RPMI7951 (cell line): ENCODE measurements around the gene ACP6. TPM values are rescaled to one million over a fixed set of nuclear protein-coding genes. Genes with fewer than 3 reads are reported as not detected.
"Not testable (repeated sequence)": the region's sequence is repeated elsewhere in the genome, so short reads cannot be mapped to it uniquely, and the experiment has no call there.

ENCODE experiments used
- DNase-seq: peaks from one replicate; pipeline ENCODE4 v3.0.0-alpha.2; 2012; ENCODE audit warnings: low read depth
- total RNA-seq: library from RNA; depleted of rRNA; stranded (reverse); fragments of >200 nt; shearing (Covaris generic); gene quantifications from 2 replicates; pipeline ENCODE4 v1.2.3, GENCODE V29; 2014; rRNA removed

ACP6 gene
- total RNA-seq = 5.7 and 7.9 TPM in 2 replicates

GRCh38 chr1:147670319-147671001 lies at the start of gene ACP6:
ACP6 (minus strand) TSS chr1:147670524; CDS start chr1:147670048, 476 bp downstream.
- peak; percentile 90 for DNase-seq

DNA sequence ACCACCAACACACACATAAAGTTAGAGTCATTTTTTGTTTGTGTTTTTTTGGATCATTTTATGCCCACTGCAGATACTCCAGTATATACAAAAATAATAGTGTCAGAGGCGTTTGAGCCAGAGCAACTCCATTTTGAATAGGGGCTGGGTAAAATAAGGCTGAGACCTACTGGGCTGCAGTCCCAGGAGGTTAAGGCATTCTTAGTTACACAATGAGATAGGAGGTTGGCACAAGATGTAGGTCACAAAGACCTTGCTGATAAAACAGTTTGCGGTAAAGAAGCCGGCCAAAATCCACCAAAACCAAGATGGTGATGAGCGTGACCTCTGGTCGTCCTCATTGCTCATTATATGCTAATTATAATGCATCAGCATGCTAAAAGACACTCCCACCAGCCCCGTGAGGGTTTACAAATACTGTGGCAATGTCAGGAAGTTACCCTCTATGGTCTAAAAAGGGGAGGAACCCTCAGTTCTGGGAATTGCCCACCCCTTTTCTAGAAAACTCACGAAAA lies 49.4 kb upstream of the ACP6 start:
- no peak for DNase-seq

- DNase-seq = no peak
These were observed 48.8 kb upstream of the ACP6 start for GRCh38 chr1:147719029-147719698.

GRCh38 chr1:147717706-147718097 lies 47.4 kb upstream of the ACP6 start:
- no peak for DNase-seq

DNA sequence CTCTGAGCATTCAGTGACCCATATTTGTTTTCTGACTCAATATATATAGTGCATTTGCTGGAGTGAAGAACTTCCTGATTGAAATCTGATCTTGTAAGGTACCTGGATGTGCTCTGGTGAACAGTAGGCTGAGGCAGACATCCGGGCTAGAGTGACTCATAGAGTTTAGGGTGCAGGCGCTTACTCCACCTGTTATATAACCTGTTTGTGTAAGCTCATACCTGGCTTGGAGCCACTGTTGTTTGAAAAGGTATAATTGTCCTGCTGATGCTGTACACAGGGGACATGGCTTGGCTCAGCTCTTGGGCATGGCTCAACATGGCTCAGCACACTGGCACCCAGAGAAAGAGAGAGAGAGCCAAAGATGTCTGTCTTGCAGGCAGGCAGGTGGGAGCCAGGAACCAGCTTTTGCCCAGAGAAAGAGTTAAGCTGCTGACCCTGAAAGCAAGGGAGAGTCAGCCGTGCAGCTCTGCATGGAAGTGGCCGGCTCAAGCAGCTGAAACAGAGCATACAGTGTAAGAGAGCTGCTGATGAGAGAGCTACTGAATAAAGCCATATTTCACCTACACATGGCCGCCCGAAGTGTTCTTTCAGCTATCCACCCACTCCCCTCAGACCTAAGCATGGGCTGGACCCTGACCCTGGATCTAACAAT lies 46.9 kb upstream of the ACP6 start:
- no peak for DNase-seq

DNA sequence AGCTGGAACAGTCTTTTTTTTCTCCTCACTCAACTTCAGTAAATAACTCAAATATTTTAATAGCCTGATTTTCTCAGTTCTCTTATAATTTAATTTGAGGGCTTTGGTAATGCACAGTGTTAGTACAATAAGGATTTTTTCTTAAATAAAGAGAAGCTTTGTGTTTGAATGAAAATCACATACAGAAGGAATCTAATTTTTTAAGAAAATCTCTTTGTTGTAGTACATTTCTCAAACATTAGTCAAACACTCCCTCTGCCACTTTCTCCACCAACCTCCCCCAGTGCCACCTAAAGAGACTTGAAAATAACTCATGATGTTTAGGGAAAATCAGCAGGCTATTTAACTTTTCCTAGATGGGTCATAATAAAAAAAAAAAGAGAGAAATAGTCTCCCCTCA lies 42.3 kb upstream of the ACP6 start:
- no peak for DNase-seq

DNA sequence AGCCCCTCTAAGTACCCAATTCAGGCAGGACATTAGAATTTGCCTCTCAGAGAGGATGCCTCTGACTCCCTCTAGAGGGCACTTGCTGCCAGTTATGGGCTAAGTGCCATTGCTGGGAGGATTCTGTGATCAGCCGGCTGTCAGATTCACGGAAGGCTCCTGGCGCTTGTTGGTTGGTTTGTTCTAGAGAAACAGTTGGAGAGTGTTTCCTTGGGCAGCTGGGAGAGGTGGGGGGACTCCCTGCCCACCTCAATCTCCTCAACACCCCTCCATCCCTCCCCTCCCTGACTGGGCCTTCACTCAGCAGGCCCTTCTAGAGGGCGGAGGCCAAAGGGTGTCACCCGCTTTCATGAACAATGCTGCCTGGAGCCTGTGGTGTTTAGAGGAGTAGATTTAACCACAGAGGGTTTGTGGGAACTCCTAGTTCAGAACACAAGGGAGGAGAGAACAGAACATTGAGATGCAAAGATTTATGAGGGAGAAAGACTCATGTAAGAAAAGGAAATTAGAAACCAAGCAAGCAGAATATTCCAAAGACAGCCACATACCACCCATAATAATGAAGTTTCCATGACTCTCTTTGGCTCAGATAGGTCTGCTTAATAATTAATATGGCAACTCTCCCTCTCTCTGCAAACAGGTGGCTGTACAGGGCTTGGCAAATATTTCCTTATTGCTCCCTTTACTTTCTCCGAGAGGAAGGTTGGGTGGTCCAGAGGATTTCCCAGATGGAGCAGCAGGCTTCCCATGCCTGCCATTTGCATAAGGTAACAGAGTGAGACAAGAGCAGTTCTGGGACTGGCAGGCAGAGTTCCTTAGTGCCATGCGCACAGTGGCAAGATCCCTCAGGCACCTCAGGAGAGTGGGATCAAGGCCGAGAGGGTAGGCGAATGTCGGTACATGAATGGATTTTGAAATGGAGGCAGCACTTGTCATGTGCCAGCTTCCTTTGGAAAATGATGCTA lies 30.0 kb upstream of the ACP6 start:
- peak; percentile 60 for DNase-seq

- no peak for DNase-seq
These were observed 29.3 kb upstream of the ACP6 start for GRCh38 chr1:147699686-147700041.

DNA sequence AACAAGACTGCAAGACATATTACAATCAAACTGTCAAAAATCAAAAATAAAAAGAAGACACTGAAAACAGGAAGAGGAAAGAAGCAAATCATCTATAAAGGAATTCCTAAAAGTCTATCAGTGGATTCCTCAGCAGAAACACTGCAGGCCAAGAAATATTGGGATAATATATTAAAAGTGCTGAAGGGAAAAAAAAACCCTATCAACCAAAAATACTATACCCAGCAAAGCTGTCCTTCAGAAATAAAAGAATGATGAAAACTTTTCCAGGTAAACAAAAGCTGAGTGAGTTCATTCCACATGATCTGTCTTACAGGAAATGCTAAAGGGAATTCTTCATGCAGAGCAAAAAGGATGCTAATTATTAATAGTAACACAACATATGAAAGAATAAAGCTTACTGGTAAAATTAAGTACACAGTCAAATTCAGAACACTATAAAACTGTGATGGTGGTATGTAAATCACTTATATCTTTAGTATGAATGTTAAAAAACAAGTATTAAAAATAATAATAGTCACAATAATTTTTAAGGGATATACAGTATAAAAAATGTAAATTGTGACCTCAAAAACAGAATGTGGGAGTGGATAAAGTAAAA lies 12.9 kb upstream of the ACP6 start:
- no peak for DNase-seq

DNA sequence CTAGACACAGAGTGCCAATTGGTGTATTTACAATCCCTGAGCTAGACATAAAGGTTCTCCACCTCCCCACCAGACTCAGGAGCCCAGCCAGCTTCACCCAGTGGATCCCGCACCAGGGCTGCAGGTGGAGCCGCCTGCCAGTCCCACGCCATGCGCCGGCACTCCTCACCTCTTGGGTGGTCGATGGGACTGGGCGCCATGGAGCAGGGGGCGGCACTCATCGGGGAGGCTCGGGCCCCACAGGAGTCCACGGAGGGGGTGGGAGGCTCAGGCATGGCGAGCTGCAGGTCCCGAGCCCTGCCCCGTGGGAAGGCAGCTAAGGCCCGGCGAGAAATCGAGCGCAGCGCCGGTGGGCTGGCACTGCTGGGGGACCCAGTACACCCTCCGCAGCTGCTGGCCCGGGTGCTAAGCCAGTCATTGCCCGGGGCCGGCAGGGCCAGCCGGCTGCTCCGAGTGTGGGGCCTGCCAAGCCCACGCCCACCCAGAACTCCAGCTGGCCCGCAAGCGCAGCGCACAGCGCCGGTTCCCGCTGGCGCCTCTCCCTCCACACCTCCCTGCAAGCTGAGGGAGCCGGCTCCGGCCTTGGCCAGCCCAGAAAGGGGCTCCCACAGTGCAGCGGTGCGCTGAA lies 10.4 kb upstream of the ACP6 start:
- not testable (repeated sequence) for DNase-seq

DNA sequence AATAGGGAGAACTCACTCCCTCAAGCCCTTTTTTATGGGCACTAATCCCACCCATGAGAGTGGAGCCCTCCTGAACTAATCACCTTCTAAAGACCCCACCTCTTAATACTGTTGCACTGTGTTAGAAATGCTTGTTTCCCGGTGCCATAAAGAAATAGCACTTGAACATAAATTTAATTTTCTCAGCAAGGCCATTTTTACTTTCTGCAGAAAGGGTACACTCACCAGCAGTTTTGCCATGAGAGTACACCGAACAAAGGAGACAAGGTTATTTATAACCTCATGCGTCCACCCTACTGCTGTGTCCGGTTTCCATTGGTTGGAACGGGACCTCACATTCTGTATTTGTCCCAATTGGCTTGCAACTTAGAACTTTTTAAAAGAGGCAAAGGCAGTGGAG lies 7.4 kb upstream of the ACP6 start:
- DNase-seq = not testable (repeated sequence)

DNA sequence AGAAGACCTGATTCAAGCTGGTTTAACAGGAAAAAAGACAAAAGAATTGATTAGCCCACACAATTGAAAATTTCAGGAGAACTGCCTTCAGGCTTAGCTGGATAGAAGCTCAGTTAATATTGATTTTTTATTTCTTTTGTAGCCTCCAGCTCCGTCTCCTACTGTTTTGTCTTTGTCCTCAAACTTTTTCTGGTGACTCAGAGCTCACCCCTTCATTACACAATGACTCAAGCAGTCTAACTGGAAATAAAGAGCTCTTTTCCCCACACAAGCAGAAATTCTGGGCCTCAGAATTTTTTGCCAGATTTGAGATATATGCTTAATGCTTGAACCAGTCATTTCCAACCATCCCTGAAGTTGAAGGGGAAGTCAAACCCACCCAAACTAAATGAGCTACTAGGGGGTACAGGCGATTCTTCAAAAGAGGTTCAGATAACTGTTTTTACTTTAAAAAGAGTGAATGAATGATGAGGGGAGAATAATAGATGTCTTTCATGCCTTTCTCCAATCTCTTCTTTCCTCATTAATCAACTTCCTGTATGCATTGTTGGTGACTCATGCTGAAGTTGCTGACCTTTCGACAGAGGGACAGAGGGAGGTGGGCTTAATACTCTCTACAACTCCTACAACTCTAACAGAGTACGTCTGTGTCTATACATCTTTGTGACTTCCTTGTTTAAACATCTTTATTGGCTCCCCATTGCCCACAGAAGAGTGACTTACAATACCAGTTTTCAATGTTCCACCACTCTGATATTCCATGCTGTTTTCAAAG lies 6.2 kb upstream of the ACP6 start:
- peak; percentile 69 for DNase-seq

DNA sequence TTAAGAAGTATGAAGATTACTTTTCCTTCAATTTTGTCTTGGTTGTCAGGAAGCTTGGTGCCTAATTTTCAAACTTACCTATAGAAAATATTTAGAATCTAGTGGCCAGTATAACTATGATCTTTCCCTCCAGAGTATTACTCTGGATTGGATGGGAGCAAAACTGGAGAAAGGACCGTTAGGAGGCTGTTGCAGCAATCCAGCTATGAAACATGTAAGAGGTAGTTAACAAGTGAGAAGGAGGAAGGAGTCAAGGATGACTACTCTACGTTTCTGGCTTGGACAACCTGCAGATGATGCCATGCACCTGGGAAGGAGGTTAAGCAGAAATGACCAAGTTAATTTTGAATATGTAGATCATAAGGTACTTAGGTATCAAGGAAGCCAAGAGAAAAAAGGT lies 3.5 kb upstream of the ACP6 start:
- DNase-seq = no peak

DNA sequence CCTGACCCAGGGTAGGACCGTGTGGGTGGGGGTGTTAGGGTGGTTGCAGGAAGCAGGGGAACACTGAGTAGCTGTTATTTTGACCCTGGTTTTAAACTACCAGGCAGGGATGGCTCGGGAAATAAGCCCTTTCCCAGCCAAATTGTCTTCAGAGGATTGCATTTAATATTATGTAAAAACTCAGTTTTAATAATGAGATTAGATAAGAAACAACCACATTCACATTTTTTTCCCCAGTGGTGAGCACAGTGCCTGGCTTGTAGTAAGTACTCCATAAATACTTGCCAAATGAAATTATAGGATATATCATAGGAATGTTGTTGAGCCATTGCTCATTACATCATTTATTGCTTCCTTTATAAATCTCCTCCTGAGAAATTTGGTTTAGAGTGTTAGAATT lies 3.1 kb upstream of the ACP6 start:
- no peak for DNase-seq

- DNase-seq = peak; percentile 49
These were observed 630 bp downstream of the ACP6 start for GRCh38 chr1:147669469-147670318.

DNA sequence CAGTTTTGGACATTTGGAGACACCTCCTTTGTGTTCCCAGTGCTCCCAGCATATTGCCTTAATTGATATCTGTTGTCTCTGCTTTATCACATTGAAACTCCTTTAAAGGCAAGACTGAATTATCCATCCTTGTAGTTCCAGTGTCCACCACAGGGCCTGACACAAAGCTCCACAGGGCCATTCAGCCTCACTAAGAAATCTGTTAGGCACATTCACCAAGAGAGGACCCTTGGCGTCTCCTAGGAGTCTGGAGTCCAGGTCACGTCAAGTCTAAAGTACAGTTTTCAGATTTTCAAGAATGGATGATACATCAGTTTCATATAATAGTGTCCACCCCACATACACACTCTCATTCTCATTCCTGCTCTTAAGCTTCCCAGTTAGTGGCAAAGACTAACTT lies 4.8 kb downstream of the ACP6 start:
- no peak for DNase-seq

GRCh38 chr1:147664206-147664605 lies 6.1 kb downstream of the ACP6 start:
- DNase-seq = no peak

GRCh38 chr1:147654511-147654910 lies 15.8 kb downstream of the ACP6 start:
- DNase-seq = no peak

DNA sequence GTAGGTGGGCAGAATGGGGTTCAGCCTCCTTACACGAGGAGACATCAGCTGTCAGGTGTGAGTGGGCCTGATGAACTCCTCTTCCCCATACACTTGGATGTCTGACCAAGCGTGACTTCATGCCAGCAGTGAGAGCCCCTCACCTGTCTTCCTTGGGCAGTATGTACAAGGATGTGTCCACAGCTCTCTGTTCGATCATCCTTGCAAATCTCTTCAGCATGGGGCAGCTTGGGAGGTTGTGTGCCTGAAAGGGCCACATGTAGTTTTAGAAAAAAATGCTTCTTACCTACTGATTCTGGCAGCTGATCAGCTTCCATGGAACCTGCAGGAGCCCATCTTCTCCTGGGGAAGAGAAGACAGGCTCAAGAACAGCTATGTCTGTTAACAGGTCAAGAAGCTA lies 18.0 kb downstream of the ACP6 start:
- DNase-seq = no peak
